ENCODE measurements around the gene SLC2A13.
A peak's percentile ranks its signal among the peaks of the same experiment; 100 is the strongest.

SLC2A13 gene

DNA sequence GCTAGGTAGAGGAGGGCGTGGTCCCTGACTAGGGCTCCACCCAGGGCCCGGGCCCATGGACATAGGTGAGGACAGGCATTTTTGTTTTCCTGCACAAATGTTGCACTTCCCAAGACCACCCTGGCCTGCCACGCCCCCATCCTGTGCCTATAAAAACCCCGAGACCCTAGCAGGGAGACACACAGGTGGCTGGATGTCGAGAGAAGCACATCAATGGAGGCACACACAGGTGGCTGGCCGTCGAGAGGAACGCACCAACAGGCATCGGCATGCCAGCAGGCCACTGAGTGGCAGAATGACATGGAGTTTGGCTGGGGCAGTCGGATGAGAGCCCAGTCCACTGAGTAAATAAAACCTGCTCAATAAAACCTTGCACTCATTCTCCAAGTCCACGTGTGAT is 328.4 kb downstream of the SLC2A13 start:
- no peak overlapping the region for H3K27ac ChIP-seq
- no peaks in the 10 kb centered on the region for H3K27me3 ChIP-seq (replicated peaks)
- no peak for DNase-seq
- in situ Hi-C loops (cut with HindIII; ENCODE audit: low pct_ligation_motif_present, low sequenced_read_pairs) = no loop called here
- TF ChIP-seq, protein P1, sequence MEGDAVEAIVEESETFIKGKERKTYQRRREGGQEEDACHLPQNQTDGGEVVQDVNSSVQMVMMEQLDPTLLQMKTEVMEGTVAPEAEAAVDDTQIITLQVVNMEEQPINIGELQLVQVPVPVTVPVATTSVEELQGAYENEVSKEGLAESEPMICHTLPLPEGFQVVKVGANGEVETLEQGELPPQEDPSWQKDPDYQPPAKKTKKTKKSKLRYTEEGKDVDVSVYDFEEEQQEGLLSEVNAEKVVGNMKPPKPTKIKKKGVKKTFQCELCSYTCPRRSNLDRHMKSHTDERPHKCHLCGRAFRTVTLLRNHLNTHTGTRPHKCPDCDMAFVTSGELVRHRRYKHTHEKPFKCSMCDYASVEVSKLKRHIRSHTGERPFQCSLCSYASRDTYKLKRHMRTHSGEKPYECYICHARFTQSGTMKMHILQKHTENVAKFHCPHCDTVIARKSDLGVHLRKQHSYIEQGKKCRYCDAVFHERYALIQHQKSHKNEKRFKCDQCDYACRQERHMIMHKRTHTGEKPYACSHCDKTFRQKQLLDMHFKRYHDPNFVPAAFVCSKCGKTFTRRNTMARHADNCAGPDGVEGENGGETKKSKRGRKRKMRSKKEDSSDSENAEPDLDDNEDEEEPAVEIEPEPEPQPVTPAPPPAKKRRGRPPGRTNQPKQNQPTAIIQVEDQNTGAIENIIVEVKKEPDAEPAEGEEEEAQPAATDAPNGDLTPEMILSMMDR (IDR thresholded peaks at IDR 0.05; ENCODE audit: low read depth, low read length, missing control alignments) = no peak
- no peak overlapping the region for H3K4me3 ChIP-seq (ENCODE audit: low read depth, low read length)
- H3K36me3 ChIP-seq (replicated peaks) = no peaks in the 10 kb centered on the region

DNA sequence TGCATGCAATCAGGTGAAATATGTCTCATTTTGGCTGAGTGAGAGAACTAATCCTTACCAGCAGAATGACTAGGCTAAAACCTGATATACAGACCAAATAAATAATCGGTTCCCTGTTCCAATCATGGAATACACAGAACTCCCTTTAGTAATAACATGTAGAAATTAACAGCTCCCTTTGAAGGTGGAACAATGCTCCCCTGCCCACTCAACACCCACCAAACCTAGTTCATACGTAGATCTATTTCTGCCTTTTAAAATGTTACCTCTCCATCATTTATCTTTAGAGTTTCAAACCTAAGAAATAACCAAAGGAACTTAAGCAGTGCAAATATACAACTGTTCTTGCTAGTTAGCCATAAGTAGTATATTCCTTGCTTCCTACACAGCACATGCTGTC is 332.6 kb downstream of the SLC2A13 start:
- Histone ChIP-seq H3K27ac (no peak overlapping the region), H3K4me3 (ENCODE audit: low read depth, low read length) (no peak overlapping the region), H3K36me3 (replicated peaks) (no peaks in the 10 kb centered on the region), H3K27me3 (replicated peaks) (no peaks in the 10 kb centered on the region)
- TF ChIP-seq, protein P1 (IDR thresholded peaks at IDR 0.05; ENCODE audit: low read depth, low read length, missing control alignments) = no peak
- no peak for DNase-seq
- in situ Hi-C loops (cut with HindIII; ENCODE audit: low pct_ligation_motif_present, low sequenced_read_pairs) = no loop called here

DNA sequence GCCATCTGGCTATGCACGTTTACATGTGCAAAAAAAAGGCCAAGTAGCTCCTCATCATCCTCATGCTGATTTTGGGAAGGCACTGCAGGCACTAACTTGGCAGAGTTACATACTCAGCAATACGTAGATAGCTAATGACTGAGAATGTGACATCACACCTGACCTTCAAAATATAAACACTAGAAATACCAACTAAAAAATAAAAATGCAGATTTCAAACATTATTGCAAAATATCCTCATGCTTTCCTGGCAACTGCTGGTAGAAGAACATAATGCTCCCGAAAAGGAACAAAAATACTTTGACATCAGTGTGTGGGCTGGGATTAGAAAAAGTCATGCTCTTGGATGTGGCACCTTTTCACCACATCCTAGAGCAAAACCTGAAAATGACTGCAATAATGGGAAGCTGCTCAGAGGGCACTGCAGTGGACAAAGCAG is 333.0 kb downstream of the SLC2A13 start:
- TF ChIP-seq, protein P1 (IDR thresholded peaks at IDR 0.05; ENCODE audit: low read depth, low read length, missing control alignments) = no peak
- in situ Hi-C loops (cut with HindIII; ENCODE audit: low pct_ligation_motif_present, low sequenced_read_pairs) = no loop called here

DNA sequence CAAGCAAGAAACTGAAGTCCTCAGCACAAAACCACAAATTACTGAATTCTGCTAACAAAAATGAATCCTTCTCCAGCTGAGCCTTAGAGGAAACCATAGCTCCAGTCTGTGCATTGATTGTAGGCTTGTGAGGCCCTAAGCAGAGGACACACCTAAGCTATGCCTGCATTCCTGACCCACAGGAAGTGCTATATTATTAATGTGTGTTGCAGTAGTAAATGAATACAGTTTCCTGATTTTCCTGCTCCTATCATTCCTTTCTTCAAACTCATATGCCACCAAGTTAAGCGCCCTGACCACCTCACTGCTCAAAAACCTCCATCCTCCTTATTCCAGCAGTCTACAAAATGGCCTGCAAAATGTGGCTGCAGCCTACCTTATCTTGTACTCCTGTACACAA is 334.4 kb downstream of the SLC2A13 start:
- no peak overlapping the region for H3K4me3 ChIP-seq (ENCODE audit: low read depth, low read length)
- H3K36me3 ChIP-seq (replicated peaks) = no peaks in the 10 kb centered on the region
- in situ Hi-C loops (cut with HindIII; ENCODE audit: low pct_ligation_motif_present, low sequenced_read_pairs) = no loop called here
- TF ChIP-seq, protein P1 (IDR thresholded peaks at IDR 0.05; ENCODE audit: low read depth, low read length, missing control alignments) = no peak
- DNase-seq = no peak
- H3K27ac ChIP-seq = no peak overlapping the region
- no peaks in the 10 kb centered on the region for H3K27me3 ChIP-seq (replicated peaks)

More for the DNA sequence above, 333.0 kb downstream of the SLC2A13 start:
- H3K27me3 ChIP-seq (replicated peaks) = no peaks in the 10 kb centered on the region
- H3K36me3 ChIP-seq (replicated peaks) = no peaks in the 10 kb centered on the region
- no peak for DNase-seq
- no peak overlapping the region for H3K4me3 ChIP-seq (ENCODE audit: low read depth, low read length)
- H3K27ac ChIP-seq = no peak overlapping the region

DNA sequence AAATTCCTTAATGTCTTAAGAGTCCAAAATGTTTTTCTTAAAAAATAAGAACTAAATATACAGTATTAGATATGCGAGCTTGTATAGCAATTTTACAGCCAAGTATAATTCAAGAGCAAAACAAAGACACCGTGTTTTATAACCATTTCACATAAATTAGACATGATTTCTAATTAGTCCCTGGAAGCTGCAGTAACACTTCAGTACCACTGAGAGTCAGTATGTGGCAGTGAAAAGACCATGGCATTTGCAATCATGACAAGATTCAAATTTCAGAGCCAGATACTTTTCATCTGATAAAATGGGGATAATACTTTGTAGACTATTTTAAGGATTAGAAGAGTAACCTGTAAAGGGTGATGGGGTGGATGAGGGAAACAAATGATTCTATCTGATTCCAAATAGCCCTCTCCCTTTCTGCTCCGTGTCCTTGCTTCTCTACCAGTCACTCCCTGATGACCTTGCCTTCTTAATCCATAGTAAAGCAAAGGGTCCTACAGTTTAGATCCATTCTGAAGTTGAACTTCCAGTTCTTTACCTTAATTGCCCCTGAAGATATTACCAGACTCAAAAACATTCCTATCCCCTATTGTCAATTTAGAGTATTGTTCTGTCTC is 340.8 kb downstream of the SLC2A13 start:
- TF ChIP-seq, protein P1 (IDR thresholded peaks at IDR 0.05; ENCODE audit: low read depth, low read length, missing control alignments) = peak; percentile 74
- in situ Hi-C loops (cut with HindIII; ENCODE audit: low pct_ligation_motif_present, low sequenced_read_pairs) = no loop called here
- no peaks in the 10 kb centered on the region for H3K27me3 ChIP-seq (replicated peaks)
- H3K4me3 ChIP-seq (ENCODE audit: low read depth, low read length) = no peak overlapping the region
- H3K36me3 ChIP-seq (replicated peaks) = no peaks in the 10 kb centered on the region
- DNase-seq = peak; percentile 15
- no peak overlapping the region for H3K27ac ChIP-seq

DNA sequence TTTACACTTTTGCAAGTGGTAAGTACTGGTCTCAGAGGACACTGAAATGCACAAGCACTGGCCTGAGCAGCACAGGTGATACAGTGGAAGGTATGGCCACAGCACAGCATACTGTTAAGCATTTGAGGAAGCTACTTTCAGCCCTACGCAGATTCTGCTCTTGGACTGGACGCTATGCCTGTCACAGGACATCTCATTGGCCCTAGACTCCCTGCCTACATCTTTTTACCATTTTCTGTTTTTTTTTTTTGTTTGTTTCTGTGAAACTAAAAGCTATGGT is 342.1 kb downstream of the SLC2A13 start:
- Histone ChIP-seq H3K36me3 (replicated peaks) (no peaks in the 10 kb centered on the region), H3K27me3 (replicated peaks) (no peaks in the 10 kb centered on the region), H3K27ac (no peak overlapping the region), H3K4me3 (ENCODE audit: low read depth, low read length) (no peak overlapping the region)
- TF ChIP-seq, protein P1 (IDR thresholded peaks at IDR 0.05; ENCODE audit: low read depth, low read length, missing control alignments) = no peak
- in situ Hi-C loops (cut with HindIII; ENCODE audit: low pct_ligation_motif_present, low sequenced_read_pairs) = no loop called here
- no peak for DNase-seq
